DLD1 (cell line): ENCODE results near the gene SDS.

ENCODE experiments used
- in situ Hi-C: cut with HindIII; loops from 2 replicates; pipeline ENCODE4 v1.10.0; 2017; ENCODE audit warnings: low sequenced_read_pairs

Gene SDS

GRCh38 chr12:113400362-113400761 is 3.3 kb downstream of the SDS start:
- in situ Hi-C loops: no loop called here

- in situ Hi-C loops: no loop called here
Measured at GRCh38 chr12:113399490-113399889, 4.2 kb downstream of the SDS start.

- in situ Hi-C loops: no loop called here
Measured at GRCh38 chr12:113398346-113399290, 5.1 kb downstream of the SDS start.

GRCh38 chr12:113397497-113398197 is 6.0 kb downstream of the SDS start:
- in situ Hi-C loops: no loop called here

- in situ Hi-C loops: no loop called here
Measured at GRCh38 chr12:113396828-113397496, 6.7 kb downstream of the SDS start.

- in situ Hi-C loops: no loop called here
Measured at GRCh38 chr12:113396200-113396599, 7.5 kb downstream of the SDS start.

GRCh38 chr12:113395119-113395518 is 8.6 kb downstream of the SDS start:
- in situ Hi-C loops: no loop called here

- in situ Hi-C loops: no loop called here
Measured at GRCh38 chr12:113393749-113394148, 9.9 kb downstream of the SDS start.

GRCh38 chr12:113392988-113393579 is 10.6 kb downstream of the SDS start:
- in situ Hi-C loops: no loop called here

GRCh38 chr12:113392520-113392919 is 11.2 kb downstream of the SDS start:
- in situ Hi-C loops: no loop called here

- in situ Hi-C loops: no loop called here
Measured at GRCh38 chr12:113391650-113392337, 11.9 kb downstream of the SDS start.

- in situ Hi-C loops: no loop called here
Measured at GRCh38 chr12:113391145-113391544, 12.5 kb downstream of the SDS start.

- in situ Hi-C loops: no loop called here
Measured at GRCh38 chr12:113390064-113391043, 13.3 kb downstream of the SDS start.

GRCh38 chr12:113388351-113388750 is 15.3 kb downstream of the SDS start:
- in situ Hi-C loops: no loop called here

GRCh38 chr12:113387631-113388030 is 16.1 kb downstream of the SDS start:
- in situ Hi-C loops: no loop called here

GRCh38 chr12:113386866-113387566 is 16.7 kb downstream of the SDS start:
- in situ Hi-C loops: no loop called here

- in situ Hi-C loops: no loop called here
Measured at GRCh38 chr12:113385282-113385882, 18.3 kb downstream of the SDS start.

- in situ Hi-C loops: no loop called here
Measured at GRCh38 chr12:113384778-113385177, 18.9 kb downstream of the SDS start.
